HCT116 (cell line): Measurements from ENCODE around the gene MED25. TPM values are rescaled to one million over a fixed set of nuclear protein-coding genes. Genes with fewer than 3 reads are reported as not detected.

Source experiments
- ATAC-seq: fragments of 200-7000 bp; cut with Tn5 transposase; 2 replicates; pipeline ENCODE4 v1.9.1; 2020; ENCODE audit warnings: mild to moderate bottlenecking, moderate library complexity
- BruUV-seq: library from RNA; stranded (reverse); fragments of 400-500 nt; replicated peaks from 2 replicates; lab custom pipeline; 2021; lab: Mats Ljungman, UMichigan
- CTCF ChIA-PET: fragments of 300-600 bp; sonication (Branson Sonifier 250); formaldehyde crosslinking; loops from one replicate; lab custom pipeline; 2021; ENCODE audit warnings: antibody characterized with exemption; lab: Charles Lee
- POLR2A ChIA-PET: fragments of 300-600, 350-600 bp; sonication (Branson Sonifier 250); formaldehyde crosslinking; loops from one replicate; lab custom pipeline; 2021; ENCODE audit warnings: antibody characterized with exemption; lab: Charles Lee
- RAD21 ChIA-PET, 2 experiments: fragments of 300-600 bp; sonication (Branson Sonifier 250); formaldehyde crosslinking; loops; one replicate each; lab custom pipeline; 2023; ENCODE audit warnings: low total read pairs in 2 of 2; ENCODE audit not compliant: uncharacterized antibody in 2 of 2, unreplicated experiment in 2 of 2, low non-redundant PET in 1 of 2; lab: Charles Lee
- DNase-seq: peaks from one replicate; pipeline ENCODE4 v3.0.0-alpha.2; 2010; ENCODE audit warnings: low read depth, low spot score
- H2AFZ ChIP-seq: fragments of 200-600 bp; shearing (Covaris generic), sonication (generic); 2 replicates; pipeline ENCODE4 v1.6.1; 2017; ENCODE audit warnings: low read depth, mixed run types, mixed read lengths, antibody characterized with exemption, low read length; ENCODE audit not compliant: poor library complexity, severe bottlenecking
- H3K27ac ChIP-seq: 2 replicates; pipeline ENCODE4 v1.5.1; 2012; ENCODE audit warnings: low read depth, low read length
- H3K27me3 ChIP-seq: fragments of 200-600 bp; sonication (generic); 2 replicates; pipeline ENCODE4 v1.6.1; 2016; ENCODE audit warnings: mixed run types, low read length, mixed read lengths; ENCODE audit not compliant: insufficient read depth
- H3K36me3 ChIP-seq, 2 experiments: fragments of 200-500 bp in 1 of 2; fragments of 200-600 bp in 1 of 2; sonication (Bioruptor generic) in 1 of 2; sonication (generic) in 1 of 2; 2 replicates each; pipeline versions ENCODE4 v1.5.1 to v1.6.1; 2014 to 2016; ENCODE audit warnings: low read length in 2 of 2, inconsistent platforms in 1 of 2, mixed read lengths in 1 of 2, mixed run types in 1 of 2; ENCODE audit not compliant: insufficient read depth in 2 of 2, control insufficient read depth in 1 of 2
- H3K4me1 ChIP-seq, 2 experiments: fragments of 200-600 bp in 1 of 2; sonication (generic) in 1 of 2; 2 replicates each; pipeline versions ENCODE4 v1.5.1 to v1.6.1; 2012 to 2017; ENCODE audit warnings: low read length in 2 of 2, inconsistent platforms in 1 of 2, mild to moderate bottlenecking in 1 of 2, mixed read lengths in 1 of 2, mixed run types in 1 of 2, moderate library complexity in 1 of 2; ENCODE audit not compliant: insufficient read depth in 2 of 2, control insufficient read depth in 1 of 2
- H3K4me2 ChIP-seq: fragments of 200-600 bp; sonication (generic); 2 replicates; pipeline ENCODE4 v1.6.1; 2017; ENCODE audit warnings: mixed run types, low read length, mixed read lengths
- H3K4me3 ChIP-seq, 2 experiments: fragments of 200-600 bp in 1 of 2; sonication (generic) in 1 of 2; replicated peaks in 1 of 2; 2 replicates each; pipeline ENCODE4 v1.5.1; 2011 to 2016; ENCODE audit warnings: low read length in 2 of 2, control low read depth in 1 of 2, low read depth in 1 of 2, mild to moderate bottlenecking in 1 of 2, mixed read lengths in 1 of 2, mixed run types in 1 of 2
- H3K79me2 ChIP-seq: fragments of 200-600 bp; sonication (generic); 2 replicates; pipeline ENCODE4 v1.6.1; 2017; ENCODE audit warnings: mild to moderate bottlenecking, mixed run types, low read length, moderate library complexity, mixed read lengths; ENCODE audit not compliant: insufficient read depth
- H3K9ac ChIP-seq: fragments of 200-600 bp; sonication (generic); 2 replicates; pipeline ENCODE4 v1.6.1; 2016; ENCODE audit warnings: low read length, mixed read lengths
- H3K9me2 ChIP-seq: fragments of 200-600 bp; sonication (generic), shearing (Covaris generic); 2 replicates; pipeline ENCODE4 v1.6.1; 2017; ENCODE audit warnings: mixed run types, mild to moderate bottlenecking, moderate library complexity; ENCODE audit not compliant: insufficient read depth
- H3K9me3 ChIP-seq, 2 experiments: fragments of 200-500 bp in 1 of 2; fragments of 200-600 bp in 1 of 2; sonication (Bioruptor generic) in 1 of 2; sonication (generic) in 1 of 2; 2 replicates each; pipeline ENCODE4 v1.6.1; 2014 to 2017; ENCODE audit warnings: low read length in 2 of 2, mixed read lengths in 2 of 2, inconsistent platforms in 1 of 2, low read depth in 1 of 2, mild to moderate bottlenecking in 1 of 2, mixed run types in 1 of 2, moderate library complexity in 1 of 2; ENCODE audit not compliant: control insufficient read depth in 1 of 2, insufficient read depth in 1 of 2
- H4K20me1 ChIP-seq: fragments of 200-600 bp; sonication (generic), shearing (Covaris generic); 2 replicates; pipeline ENCODE4 v1.6.1; 2017; ENCODE audit warnings: mixed run types, mild to moderate bottlenecking, moderate library complexity; ENCODE audit not compliant: insufficient read depth
- CBX3 ChIP-seq: IDR thresholded peaks from 2 replicates; pipeline ENCODE4 v1.6.1; 2012; ENCODE audit warnings: low read depth
- CEBPB ChIP-seq: IDR thresholded peaks from 2 replicates; pipeline ENCODE4 v1.6.1; 2012; ENCODE audit warnings: low read depth
- EGR1 ChIP-seq: IDR thresholded peaks from 2 replicates; pipeline ENCODE4 v1.6.1; 2012; ENCODE audit warnings: low read depth
- EZH2phosphoT487 ChIP-seq: fragments of 200-600 bp; IDR thresholded peaks from 2 replicates; pipeline ENCODE4 v1.6.1; 2018; ENCODE audit warnings: antibody characterized with exemption, borderline replicate concordance
- FOSL1 ChIP-seq: IDR thresholded peaks from 2 replicates; pipeline ENCODE4 v1.6.1; 2012; ENCODE audit warnings: low read depth
- POLR2A ChIP-seq: IDR thresholded peaks from 2 replicates; pipeline ENCODE4 v1.7.0; 2011; ENCODE audit warnings: borderline replicate concordance; ENCODE audit not compliant: insufficient read depth, insufficient read length; ENCODE audit errors: extremely low read depth
- POLR2AphosphoS5 ChIP-seq: IDR thresholded peaks from 2 replicates; pipeline ENCODE4 v1.6.1; 2011; ENCODE audit warnings: mild to moderate bottlenecking, low read depth, low read length, moderate library complexity
- SIN3A ChIP-seq: IDR thresholded peaks from 2 replicates; pipeline ENCODE4 v1.6.1; 2012; ENCODE audit warnings: low read depth
- SP1 ChIP-seq: IDR thresholded peaks from 2 replicates; pipeline ENCODE4 v1.6.1; 2012; ENCODE audit warnings: low read depth
- SRF ChIP-seq: IDR thresholded peaks from 2 replicates; pipeline ENCODE4 v1.6.1; 2012; ENCODE audit warnings: low read depth
- TCF7L2 ChIP-seq: IDR thresholded peaks from 2 replicates; pipeline ENCODE4 v1.7.0; 2011; ENCODE audit warnings: borderline replicate concordance, inconsistent platforms; ENCODE audit not compliant: insufficient read depth, insufficient read length; ENCODE audit errors: extremely low read depth
- YY1 ChIP-seq: IDR thresholded peaks from 2 replicates; pipeline ENCODE4 v1.6.1; 2011; ENCODE audit warnings: low read length, low read depth, moderate library complexity, mild to moderate bottlenecking; ENCODE audit not compliant: insufficient replicate concordance; ENCODE audit errors: extremely low read depth
- ZNF274 ChIP-seq: fragments of 200-500 bp; sonication (Bioruptor generic); IDR thresholded peaks from 2 replicates; pipeline ENCODE4 v1.6.1; 2014; ENCODE audit warnings: mild to moderate bottlenecking, low read depth, low read length, inconsistent platforms
- intact Hi-C: fragments of 100-400 bp; cut with micrococcal nuclease; formaldehyde crosslinking; loops from 2 replicates; pipeline ENCODE4 v1.10.0; 2022
- total RNA-seq: library from RNA; stranded (reverse); gene quantifications from one replicate; pipeline ENCODE4 v1.2.1, GENCODE V29; 2021; ENCODE audit not compliant: unreplicated experiment
- TF ChIP-seq, protein P1 (sequence below): IDR thresholded peaks from 2 replicates; pipeline ENCODE4 v1.6.1; 2012; ENCODE audit warnings: low read depth
- TF ChIP-seq, protein P2 (sequence below): IDR thresholded peaks from 2 replicates; pipeline ENCODE4 v1.6.1; 2012

The MED25 gene
- total RNA-seq, 1 experiment from 2014 or later = 77.7 TPM

DNA sequence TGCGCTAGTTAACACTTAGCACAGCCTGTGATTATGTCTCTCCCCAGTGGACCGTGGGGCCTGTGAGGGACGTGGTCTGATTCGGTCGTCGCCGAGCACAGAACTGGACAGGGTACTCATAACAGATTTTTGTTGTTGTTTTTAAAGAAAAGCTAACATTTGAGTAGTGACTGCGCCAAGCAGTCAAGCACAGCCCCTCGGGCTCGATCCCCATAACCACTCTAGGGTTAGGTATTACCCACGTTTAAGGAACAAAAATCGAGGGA lies 32.1 kb downstream of the MED25 start:
- CTCF ChIA-PET = interaction anchor here (0.9 to 1.5 kb wide), 2 partner anchors 13 to 99 kb away, joined by 3 read pairs; no protein-coding TSS in a partner anchor
- Histone ChIP-seq H3K36me3 (peaks cover under 1 to 3% of the 10 kb centered on the region in 2 experiments; a peak in 2 of 4 replicates), H4K20me1 (no peaks in the 10 kb centered on the region), H2AFZ (no peak overlapping the region), H3K9ac (peak overlapping the region; percentile 97), H3K79me2 (peaks cover 34% of the 10 kb centered on the region), H3K4me2 (peak overlapping the region; percentile 98), H3K27me3 (no peaks in the 10 kb centered on the region), H3K9me2 (no peaks in the 10 kb centered on the region), H3K4me3 (peak overlapping the region; percentile 85 to 90)
- intact Hi-C loops = no loop called here
- ATAC-seq (no peak; the same call in 1 of the 2 replicates), DNase-seq (no peak)
- POLR2A ChIA-PET = interaction anchor here (0.7 to 2.5 kb wide), 10 partner anchors 8 to 174 kb away, joined by 3 to 13 read pairs (median 5); partner anchors contain the start of genes AKT1S1, MED25, PRMT1 and TBC1D17
- RAD21 ChIA-PET = no interaction called here
- peak; percentile 49 for TF ChIP-seq POLR2A
- no peak for TF ChIP-seq POLR2AphosphoS5
- TF ChIP-seq EGR1 = no peak
- TF ChIP-seq, all 23 proteins: peak for 1
- BruUV-seq = no TSS peak
- H3K9me3 ChIP-seq = no peaks in the 10 kb centered on the region
- H3K27ac ChIP-seq = peak overlapping the region; percentile 91
- peaks cover 34 to 42% of the 10 kb centered on the region in 2 experiments for H3K4me1 ChIP-seq

DNA sequence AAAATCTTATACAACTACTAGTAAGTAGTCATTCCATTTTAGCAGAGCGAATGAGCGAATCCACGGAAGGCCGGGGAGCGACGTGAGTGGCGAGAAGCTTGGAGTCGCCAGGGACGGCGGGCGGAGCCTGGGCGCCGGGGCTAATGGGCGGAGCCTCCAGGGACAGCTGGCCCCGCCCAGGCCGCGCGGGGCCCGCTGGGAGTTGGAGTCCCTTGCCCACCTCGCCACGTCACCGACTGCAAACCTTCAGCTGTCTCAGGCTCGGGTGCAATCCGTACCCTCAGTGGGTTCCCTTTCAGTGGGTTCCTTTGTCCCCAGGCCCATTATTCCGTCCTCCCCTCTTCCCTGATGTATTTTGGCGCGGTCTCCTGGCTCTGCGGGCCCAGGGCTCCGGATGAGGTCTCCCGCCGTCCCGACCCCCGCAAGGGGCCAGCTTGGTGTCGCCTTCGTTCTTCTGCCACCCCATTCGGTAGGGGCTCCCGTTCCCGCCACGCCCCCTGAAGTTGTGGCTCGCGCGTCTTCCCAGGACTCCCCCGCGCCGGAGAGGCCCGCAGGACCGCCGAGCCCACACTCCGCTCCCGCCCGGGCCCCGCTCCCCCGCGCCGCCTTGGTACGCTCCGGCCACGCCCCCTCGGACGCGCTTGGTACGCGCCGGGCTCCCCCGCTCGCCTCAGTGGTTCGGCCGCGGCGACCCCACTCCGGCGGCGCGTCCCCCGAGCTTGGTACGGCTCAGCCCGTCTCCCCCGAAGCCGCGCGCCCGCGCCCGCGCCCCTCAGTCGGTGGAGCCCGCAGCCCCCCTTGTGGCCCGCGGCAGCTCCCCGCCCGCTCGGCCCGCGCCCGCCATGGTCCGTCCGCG lies 32.6 kb downstream of the MED25 start, which contains the start of gene PTOV1:
Gene PTOV1, plus strand, starts transcription at position 673 of the 856 bp plus-strand sequence.
- no TSS peak for BruUV-seq
- RAD21 ChIA-PET = no interaction called here
- no peaks in the 10 kb centered on the region for H3K27me3 ChIP-seq
- H3K9me3 ChIP-seq = no peaks in the 10 kb centered on the region
- CTCF ChIA-PET = interaction anchor here (0.9 to 1.5 kb wide), 2 partner anchors 13 to 100 kb away, joined by 3 read pairs; no protein-coding TSS in a partner anchor
- H3K4me3 ChIP-seq = peak within 1 kb of the TSS; percentile 85 to 90
- peaks cover 34 to 42% of the 10 kb centered on the region in 2 experiments for H3K4me1 ChIP-seq
- POLR2A ChIA-PET = interaction anchor here (0.7 to 2.5 kb wide), 11 partner anchors 9 to 174 kb away, joined by 3 to 13 read pairs (median 4); partner anchors contain the start of genes AKT1S1, MED25, PNKP and PRMT1
- H3K36me3 ChIP-seq = peaks cover 4% of the 10 kb centered on the region in 2 experiments; a peak in 2 of 4 replicates
- intact Hi-C loops = no loop called here
- H3K4me2 ChIP-seq = peak within 1 kb of the TSS; percentile 98
- H2AFZ ChIP-seq = no peak within 1 kb of the TSS
- peaks cover 39% of the 10 kb centered on the region for H3K79me2 ChIP-seq
- ATAC-seq (peak; percentile 81), DNase-seq (peak; percentile 84)
- H3K9me2 ChIP-seq = no peaks in the 10 kb centered on the region
- H4K20me1 ChIP-seq = no peaks in the 10 kb centered on the region
- H3K27ac ChIP-seq = peak within 1 kb of the TSS; percentile 91
- H3K9ac ChIP-seq = peak within 1 kb of the TSS; percentile 97
- peak; percentile 54 for TF ChIP-seq TCF7L2
- TF ChIP-seq SIN3A = 0 out of 2 replicates have a peak, but pooled peaks have one; percentile 13
- TF ChIP-seq SP1 = peak; percentile 86
- TF ChIP-seq CEBPB = no peak
- no peak for TF ChIP-seq ZNF274
- no peak for TF ChIP-seq FOSL1
- TF ChIP-seq CBX3 = no peak; the same call in 1 of the 2 replicates
- TF ChIP-seq, protein P1, sequence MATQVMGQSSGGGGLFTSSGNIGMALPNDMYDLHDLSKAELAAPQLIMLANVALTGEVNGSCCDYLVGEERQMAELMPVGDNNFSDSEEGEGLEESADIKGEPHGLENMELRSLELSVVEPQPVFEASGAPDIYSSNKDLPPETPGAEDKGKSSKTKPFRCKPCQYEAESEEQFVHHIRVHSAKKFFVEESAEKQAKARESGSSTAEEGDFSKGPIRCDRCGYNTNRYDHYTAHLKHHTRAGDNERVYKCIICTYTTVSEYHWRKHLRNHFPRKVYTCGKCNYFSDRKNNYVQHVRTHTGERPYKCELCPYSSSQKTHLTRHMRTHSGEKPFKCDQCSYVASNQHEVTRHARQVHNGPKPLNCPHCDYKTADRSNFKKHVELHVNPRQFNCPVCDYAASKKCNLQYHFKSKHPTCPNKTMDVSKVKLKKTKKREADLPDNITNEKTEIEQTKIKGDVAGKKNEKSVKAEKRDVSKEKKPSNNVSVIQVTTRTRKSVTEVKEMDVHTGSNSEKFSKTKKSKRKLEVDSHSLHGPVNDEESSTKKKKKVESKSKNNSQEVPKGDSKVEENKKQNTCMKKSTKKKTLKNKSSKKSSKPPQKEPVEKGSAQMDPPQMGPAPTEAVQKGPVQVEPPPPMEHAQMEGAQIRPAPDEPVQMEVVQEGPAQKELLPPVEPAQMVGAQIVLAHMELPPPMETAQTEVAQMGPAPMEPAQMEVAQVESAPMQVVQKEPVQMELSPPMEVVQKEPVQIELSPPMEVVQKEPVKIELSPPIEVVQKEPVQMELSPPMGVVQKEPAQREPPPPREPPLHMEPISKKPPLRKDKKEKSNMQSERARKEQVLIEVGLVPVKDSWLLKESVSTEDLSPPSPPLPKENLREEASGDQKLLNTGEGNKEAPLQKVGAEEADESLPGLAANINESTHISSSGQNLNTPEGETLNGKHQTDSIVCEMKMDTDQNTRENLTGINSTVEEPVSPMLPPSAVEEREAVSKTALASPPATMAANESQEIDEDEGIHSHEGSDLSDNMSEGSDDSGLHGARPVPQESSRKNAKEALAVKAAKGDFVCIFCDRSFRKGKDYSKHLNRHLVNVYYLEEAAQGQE = no peak
- TF ChIP-seq SRF = peak; percentile 76
- peak; percentile 38 for TF ChIP-seq YY1
- no peak for TF ChIP-seq EZH2phosphoT487
- TF ChIP-seq, protein P2, sequence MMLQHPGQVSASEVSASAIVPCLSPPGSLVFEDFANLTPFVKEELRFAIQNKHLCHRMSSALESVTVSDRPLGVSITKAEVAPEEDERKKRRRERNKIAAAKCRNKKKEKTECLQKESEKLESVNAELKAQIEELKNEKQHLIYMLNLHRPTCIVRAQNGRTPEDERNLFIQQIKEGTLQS = no peak
- TF ChIP-seq EGR1 = no peak; the same call in 1 of the 2 replicates
- TF ChIP-seq POLR2A = peak; percentile 57
